ENCODE measurements around the gene ZNF408.
"Not testable (repeated sequence)": the region's sequence is repeated elsewhere in the genome, so short reads cannot be mapped to it uniquely, and the experiment has no call there.

The ZNF408 gene

DNA sequence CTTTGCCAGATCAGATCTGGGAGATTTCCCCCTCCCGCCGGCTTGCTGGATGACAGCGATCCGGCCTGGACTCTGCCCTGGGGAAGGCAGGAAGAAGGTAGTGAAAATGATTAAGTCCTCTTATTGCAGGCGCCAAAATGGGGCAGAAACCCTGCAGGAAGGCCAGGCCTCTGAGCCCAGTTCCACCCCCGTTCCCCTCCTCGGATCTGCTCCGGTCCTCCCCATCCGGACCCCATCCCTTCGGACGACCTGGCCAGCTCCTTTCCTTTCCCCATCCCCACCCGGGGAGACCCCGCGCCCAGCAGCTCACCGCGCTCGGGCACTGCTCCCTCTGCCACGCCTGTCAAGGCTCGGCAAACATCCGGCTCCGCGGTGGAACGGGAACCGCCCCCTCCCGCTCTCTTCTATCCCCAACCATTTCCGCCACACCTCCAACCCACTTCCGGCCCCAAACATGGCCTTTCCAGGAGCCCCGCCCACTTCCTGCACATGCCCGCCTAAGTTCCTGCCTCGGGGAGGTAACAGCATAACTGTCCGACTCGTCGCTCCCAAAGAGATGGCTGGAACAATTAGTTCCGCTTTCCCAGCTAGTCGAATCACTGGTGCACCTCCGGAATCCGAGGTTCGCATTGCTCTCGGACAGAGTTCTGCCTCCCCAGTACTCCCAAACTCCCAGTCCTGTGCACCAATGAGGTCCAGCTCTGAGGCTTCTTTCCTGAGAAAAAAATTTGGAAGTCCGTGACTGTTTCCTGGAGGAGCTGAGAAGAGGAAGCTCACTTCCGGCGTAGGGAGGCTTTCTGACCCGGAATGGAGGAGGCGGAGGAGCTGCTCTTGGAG, at the start of gene ZNF408, which contains the start of gene ARHGAP1:
TSS of gene ZNF408 (plus strand) at position 791 of the 837 bp plus-strand sequence. CDS start at position 808, 17 bp downstream.
TSS of gene ARHGAP1 (minus strand) at position 379 of the 837 bp plus-strand sequence. CDS start 4,512 bp downstream, outside the sequence.
- DNase-seq (ENCODE audit: low spot score): peak; percentile 96

GRCh38 chr11:46655631-46656030, 45.2 kb upstream of the ZNF408 start:
- DNase-seq (ENCODE audit: low spot score): no peak

DNA sequence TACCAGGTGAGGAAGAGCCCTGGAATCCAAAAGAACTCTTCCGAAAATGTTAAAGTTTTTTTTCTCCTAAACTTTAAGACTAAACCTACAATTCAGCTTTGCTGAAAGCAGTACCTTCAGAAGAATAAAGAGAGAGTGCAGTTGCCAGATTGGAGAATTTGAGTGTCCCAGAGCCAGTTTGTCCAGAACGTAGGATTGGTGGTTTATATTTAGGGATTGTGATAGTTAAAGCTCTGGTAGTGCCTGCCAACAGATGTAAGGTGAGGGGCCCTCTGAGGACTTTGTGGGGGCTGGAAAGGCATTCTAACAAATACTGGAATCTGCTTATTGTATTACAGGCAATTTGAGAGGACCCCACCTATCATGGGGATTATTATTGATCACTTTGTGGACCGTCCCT, 43.6 kb upstream of the ZNF408 start:
- DNase-seq (ENCODE audit: low spot score): no peak

DNA sequence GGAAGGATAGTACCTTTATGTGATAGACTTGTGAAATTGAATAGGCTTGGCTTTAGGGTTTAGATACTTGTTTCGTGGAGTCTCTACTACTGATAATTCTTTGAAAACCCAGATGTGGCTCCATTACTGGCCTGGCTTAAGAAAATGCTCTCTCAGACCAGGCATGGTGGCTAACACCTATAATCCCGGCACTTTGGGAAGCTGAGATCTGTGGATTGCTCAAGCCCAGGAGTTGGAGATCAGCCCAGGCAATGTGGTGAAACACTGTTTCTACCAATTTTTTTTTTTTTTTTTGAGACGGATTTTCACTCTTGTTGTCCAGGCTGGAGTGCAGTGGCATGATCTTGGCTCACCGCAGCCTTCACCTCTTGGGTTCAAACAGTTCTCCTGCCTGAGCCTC, 42.6 kb upstream of the ZNF408 start:
- no peak for DNase-seq (ENCODE audit: low spot score)

- no peak for DNase-seq (ENCODE audit: low spot score)
Observed at GRCh38 chr11:46659908-46660307, 40.9 kb upstream of the ZNF408 start.

GRCh38 chr11:46661836-46662235, 39.0 kb upstream of the ZNF408 start:
- no peak for DNase-seq (ENCODE audit: low spot score)

DNA sequence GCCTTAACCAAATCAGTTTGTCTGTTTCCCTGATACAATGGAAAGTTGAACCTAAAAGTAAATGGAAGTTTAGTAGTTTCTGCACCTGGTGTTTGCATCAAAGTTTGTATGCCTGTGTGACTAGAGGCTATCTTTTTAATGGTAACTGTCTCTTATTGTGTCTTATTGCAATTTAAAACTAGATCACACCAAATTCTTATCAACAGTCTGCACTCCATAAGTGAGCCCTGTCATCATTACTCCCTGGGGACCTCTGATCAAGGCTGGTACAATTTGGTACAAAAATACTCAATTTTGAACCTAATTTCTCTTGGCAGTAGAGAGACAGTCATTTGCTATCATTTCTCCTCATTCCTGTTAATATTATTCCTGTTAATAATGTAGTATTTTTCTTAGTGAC, 38.5 kb upstream of the ZNF408 start:
- DNase-seq (ENCODE audit: low spot score): no peak

- DNase-seq (ENCODE audit: low spot score): no peak
Observed at GRCh38 chr11:46663277-46663940, 37.4 kb upstream of the ZNF408 start.

- no peak for DNase-seq (ENCODE audit: low spot score)
Observed at GRCh38 chr11:46664612-46665011, 36.2 kb upstream of the ZNF408 start.

DNA sequence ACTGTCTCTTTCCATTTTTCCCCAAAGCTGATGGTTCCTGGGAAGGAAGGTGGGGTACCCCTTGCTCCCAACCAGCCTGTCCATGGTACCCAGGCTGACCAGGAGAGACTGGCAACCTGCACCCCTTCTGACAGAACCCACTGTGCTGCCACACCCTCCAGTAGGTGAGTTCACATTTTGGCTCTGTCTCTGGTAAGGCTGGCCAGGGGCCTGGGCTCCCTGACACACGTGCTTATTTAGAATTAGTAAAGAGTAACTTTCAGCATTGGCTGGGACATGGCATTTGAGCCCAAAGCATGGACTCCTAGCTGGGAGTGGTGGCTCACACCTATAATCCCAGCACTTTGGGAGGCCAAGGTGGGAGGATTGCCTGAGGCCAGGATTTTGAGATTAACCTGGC, 35.5 kb upstream of the ZNF408 start:
- DNase-seq (ENCODE audit: low spot score): no peak

DNA sequence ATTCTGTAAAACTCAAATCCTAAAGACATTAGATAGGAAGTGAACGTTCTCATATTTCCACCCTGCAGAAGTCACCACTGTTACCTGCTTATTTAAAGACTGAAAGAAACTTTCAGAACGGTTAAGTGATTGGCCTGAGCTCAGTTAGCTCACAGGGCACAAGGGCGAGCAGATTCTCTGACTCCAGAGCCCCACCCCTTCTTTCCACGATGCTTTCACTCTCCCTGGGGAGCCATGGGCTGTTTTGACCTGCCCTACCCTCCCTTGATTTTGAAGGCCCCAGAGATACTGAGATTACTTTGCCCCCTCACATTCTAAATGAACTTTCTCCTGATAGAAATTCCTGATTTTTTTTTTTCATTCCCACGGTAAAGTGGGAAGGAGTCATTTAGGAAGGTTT, 34.3 kb upstream of the ZNF408 start:
- no peak for DNase-seq (ENCODE audit: low spot score)

- DNase-seq (ENCODE audit: low spot score): no peak
Observed at GRCh38 chr11:46667043-46667481, 33.8 kb upstream of the ZNF408 start.

- DNase-seq (ENCODE audit: low spot score): no peak
Observed at GRCh38 chr11:46668480-46669085, 32.2 kb upstream of the ZNF408 start.

GRCh38 chr11:46669711-46670139, 31.1 kb upstream of the ZNF408 start:
- peak; percentile 63 for DNase-seq (ENCODE audit: low spot score)

GRCh38 chr11:46670521-46670920, 30.3 kb upstream of the ZNF408 start:
- not testable (repeated sequence) for DNase-seq (ENCODE audit: low spot score)

DNA sequence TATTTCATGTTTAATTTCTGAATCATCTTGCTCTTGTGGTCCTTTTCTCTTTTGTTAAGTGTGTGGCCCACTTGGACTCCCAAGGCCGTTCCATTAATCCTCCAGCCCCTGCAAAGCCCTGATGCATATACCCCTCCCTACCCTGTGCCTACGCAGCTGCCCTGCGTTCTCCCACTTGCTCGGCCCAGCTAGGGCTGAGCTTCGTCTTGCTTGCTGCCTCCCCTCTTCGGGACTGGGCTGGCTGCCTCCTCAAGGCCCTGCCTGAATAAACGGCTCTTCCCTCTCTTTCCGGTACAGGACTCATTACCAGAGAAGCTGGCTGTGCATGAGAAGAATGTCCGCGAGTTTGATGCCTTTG, 28.9 kb upstream of the ZNF408 start:
- DNase-seq (ENCODE audit: low spot score): no peak

DNA sequence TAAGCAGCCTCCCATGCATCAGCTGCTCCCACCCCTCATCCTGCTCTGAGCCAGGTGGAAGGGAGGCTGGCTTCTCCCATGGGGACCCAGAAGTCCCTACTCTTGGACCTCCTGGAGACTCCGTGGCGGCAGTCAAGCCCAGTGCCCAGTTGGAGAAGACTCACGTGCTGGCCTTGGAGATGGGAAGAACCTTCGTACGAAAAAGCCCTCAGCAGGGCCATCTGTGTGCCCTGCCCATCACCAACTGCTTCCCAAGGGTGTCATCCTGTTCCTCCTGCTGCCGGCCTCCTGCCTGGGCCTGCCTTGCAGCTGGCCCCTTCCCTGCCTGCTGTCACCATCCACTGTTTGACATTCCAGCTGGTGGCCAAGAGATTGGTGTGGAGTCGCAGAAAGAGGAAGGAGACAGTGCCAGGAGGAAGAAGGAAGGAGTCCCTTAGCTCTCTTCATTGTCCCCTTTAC, 28.4 kb upstream of the ZNF408 start:
- no peak for DNase-seq (ENCODE audit: low spot score)

DNA sequence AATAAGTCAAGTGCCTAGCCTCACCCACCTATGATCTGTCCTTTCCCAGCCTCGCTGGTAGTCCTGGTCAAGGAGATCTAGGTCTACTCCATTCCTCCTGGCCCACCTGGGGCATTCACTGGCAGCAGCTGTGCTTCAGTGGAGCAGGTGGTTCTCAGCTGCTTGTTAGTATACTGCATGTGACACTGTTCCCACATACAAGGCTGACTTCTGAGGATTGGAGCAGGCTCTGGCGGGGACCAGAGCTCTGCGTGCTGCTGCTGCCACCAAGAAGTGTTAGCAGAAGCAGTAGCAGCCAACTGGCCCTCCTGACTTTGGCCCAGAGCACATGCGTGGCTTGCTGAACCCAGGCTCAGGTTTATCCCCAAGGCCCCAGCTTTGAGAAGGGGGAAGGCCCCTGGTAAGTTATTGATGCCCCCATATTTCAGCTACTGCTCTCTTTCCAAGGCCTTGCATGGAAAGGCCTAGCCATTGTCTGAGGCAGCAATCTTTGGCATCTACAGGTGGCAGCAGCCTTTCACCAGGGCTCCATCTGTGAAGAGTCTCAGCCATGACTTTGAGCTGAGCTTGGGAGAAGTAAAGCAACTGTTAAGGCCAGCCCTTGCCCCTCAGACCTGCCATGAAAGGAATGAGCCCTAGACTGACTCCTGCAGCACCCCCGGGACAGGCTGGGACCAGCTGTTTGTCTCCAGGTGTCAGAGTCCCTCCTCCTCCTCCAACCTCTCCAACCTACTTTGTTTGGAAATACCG, 26.9 kb upstream of the ZNF408 start:
- no peak for DNase-seq (ENCODE audit: low spot score)

DNA sequence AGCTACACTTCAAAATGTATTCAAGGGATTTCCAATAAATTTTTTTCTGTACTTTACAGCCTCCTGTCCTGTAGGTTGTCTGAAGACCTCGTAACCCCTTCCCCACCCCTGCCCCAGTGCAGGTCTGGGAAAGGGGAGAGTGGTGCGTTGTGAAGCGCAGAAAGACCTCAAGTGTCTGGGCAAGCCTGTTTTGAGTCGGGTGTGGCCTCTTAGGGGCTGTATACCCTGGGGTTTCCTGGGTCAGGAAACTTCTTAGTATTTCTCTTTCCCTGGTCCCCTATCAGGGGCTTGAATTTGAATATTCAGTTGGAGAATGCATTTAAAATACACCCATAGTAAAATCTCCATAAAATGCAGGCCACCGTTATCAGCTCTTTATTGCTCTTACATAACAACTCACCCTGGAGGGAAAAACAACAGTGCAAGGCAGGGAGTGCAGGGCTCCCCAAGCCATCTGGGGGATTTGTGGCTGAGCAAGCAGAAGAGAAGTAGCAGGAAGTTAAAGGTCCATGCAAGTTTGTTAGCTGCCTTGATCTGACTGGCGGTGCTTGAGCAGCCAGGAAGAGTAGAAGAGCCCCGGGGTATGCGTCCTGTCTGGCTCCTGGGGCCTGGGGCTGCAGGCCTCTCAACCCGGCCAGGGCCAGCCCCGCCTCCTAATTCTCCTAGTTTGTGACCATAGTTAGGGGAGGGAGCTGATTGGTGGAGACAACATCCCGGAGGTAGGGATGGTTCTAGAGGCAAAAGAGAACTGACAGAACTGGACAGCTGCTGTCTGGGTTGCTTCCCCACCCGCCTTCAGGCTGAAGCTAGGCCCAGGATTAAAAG, 26.2 kb upstream of the ZNF408 start:
- DNase-seq (ENCODE audit: low spot score): peak; percentile 84

- peak; percentile 45 for DNase-seq (ENCODE audit: low spot score)
Observed at GRCh38 chr11:46675288-46675851, 25.5 kb upstream of the ZNF408 start.

DNA sequence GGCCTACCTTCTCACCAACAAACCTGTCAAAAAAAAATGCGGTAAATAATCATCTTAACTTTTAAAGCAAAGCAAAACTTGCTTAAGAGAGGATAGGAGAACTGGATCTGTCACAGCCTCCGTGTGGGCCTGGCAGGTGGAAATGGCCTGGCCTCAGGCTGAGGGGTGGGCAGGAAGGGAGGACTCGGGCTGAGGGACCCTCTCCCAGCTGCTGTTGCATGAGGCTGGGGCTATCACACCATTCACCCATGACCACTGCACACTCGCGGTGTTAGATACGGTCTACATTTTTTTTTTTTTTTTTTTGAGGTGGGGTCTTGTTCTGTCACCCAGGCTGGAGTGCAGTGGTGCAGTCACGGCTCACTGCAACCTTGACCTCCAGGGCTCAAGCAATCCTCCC, 24.9 kb upstream of the ZNF408 start:
- DNase-seq (ENCODE audit: low spot score): no peak
